GM20431 (cell line): ENCODE data around the gene PALM.

Experiments used
- in situ Hi-C: fragments of 300-500 bp; cut with MseI, MboI; formaldehyde crosslinking; loops from one replicate; pipeline ENCODE4 v1.15.0; 2020; ENCODE audit warnings: low sequenced_read_pairs; ENCODE audit not compliant: unreplicated experiment

The PALM gene

GRCh38 chr19:746208-746819 lies 37.6 kb downstream of the PALM start:
- in situ Hi-C loops, result no loop called here

DNA sequence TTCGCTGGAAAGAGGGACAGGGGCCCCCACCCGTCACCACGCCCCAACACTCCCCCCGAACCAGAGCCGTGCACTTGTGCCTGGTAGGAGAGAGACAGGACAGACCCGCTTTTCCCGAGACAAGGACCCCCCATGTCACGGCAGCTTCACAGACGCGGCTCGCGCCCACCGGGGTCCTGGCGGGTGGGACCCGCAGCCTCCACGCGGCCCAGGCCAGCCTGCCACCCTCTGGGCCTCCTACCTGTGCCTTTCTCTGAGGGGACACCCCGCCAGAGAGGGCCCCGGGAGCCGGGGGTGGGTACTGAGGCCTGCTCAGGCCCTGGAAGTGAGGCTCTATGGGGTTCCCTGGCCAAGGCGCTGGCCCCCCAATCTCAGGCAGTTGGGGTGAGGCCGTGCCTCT lies 38.2 kb downstream of the PALM start:
- in situ Hi-C loops, result no loop called here

- in situ Hi-C loops, result no loop called here
These were observed 38.9 kb downstream of the PALM start for GRCh38 chr19:747432-748273.

DNA sequence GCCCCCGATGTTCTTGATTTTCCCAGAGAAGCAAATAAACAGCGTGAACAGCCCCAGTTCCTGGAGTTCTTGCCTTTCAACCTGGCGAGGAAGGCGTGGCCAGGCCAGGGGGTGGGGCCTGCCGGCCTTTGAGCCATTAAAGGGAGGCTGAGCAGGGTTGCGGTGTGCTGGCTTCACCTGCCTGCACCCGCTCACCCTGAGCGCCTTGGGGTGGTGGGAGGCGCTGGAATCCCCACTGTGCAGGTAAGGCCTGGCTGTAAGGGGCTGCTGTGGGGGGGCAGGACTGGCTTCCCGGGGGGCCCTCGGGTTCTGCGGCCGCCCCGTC lies 39.5 kb downstream of the PALM start:
- in situ Hi-C loops, result no loop called here

- in situ Hi-C loops, result no loop called here
These were observed 41.1 kb downstream of the PALM start for GRCh38 chr19:749811-750210.

GRCh38 chr19:750640-751423 lies 42.1 kb downstream of the PALM start, which contains the start of gene MISP:
Gene MISP (plus strand): TSS chr19:751112. CDS start chr19:756947, 5,835 bp downstream.
- in situ Hi-C loops, result no loop called here

- in situ Hi-C loops, result no loop called here
These were observed 43.0 kb downstream of the PALM start for GRCh38 chr19:751501-752341.

DNA sequence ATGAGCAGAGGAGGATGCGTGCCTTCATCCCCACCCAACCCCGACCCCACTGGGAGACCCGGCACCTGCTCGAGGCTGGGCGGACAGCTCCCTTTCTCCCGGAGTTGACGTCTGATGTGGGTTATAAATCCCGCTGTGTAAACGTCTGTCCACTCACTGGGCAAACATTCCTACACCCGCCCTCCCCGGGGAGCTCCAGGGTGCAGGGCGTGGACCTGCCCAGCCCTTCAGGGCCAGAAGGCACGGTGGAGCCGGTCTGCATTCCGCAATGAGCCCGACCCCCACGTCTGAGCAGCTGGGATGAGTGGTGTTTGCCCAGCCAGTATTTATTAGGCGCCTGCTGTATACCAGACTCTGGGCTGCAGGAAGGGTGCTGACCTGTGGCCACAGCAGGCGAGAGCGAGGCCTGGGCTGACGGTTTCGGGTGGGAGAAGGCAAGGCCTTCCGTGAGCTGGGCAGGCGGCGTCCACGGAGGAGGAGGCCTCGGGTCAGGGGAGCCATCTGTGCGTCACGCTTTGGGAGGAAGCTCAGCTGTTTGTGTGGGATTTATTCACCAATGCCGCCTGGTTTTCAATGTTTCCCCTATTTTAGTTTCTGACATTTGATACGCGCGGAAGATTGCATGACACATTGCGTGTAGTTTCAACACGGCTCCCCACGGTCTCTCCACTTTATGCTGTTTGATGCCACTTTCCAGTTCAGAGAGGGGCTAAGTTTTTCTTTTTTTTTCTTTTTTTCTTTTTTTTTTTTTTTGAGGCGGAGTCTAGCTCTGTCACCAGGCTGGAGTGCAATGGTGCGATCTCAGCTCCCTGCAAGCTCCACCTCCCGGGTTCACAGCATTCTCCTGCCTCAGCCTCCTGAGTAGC lies 44.1 kb downstream of the PALM start:
- in situ Hi-C loops, result no loop called here

DNA sequence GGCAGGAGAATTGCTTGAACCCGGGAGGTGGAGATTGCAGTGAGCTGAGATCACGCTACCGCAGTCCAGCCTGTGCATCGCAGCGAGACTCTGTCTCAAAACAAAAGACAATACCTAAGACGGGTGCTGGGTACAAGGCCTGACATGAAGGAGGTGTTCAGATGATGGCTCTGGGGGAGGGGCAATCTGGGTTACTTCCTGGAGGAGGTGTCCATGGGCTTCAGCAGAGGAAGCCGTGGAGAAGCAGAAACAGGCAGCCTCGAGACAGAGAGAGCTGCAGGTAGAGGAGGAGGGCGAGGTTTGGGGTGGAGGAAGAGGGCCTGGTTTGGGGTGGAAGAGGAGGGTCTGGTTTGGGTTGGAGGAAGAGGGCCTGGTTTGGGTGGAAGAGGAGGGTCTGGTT lies 45.8 kb downstream of the PALM start:
- in situ Hi-C loops, result no loop called here

DNA sequence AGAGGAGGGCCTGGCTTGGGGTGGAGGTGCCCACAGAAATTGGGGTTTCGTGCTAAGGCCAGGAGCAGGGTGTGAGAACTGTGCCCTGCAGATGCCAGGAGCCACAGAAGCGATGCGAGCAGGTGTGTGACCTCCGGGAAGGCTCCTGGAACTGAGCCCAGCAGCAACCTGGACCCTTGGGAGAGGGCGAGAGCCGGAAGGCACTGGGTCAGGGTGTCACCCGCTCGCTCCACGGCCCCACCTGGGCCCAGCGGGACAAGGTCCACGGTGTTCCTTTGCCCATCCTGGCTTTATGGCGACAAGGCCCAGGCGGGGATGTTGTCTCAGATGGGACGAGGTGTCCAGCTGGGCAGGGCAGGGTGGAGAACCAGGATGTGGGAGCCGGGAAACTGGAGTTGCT lies 46.3 kb downstream of the PALM start:
- in situ Hi-C loops, result no loop called here

- in situ Hi-C loops, result no loop called here
These were observed 47.5 kb downstream of the PALM start for GRCh38 chr19:756236-756635.

DNA sequence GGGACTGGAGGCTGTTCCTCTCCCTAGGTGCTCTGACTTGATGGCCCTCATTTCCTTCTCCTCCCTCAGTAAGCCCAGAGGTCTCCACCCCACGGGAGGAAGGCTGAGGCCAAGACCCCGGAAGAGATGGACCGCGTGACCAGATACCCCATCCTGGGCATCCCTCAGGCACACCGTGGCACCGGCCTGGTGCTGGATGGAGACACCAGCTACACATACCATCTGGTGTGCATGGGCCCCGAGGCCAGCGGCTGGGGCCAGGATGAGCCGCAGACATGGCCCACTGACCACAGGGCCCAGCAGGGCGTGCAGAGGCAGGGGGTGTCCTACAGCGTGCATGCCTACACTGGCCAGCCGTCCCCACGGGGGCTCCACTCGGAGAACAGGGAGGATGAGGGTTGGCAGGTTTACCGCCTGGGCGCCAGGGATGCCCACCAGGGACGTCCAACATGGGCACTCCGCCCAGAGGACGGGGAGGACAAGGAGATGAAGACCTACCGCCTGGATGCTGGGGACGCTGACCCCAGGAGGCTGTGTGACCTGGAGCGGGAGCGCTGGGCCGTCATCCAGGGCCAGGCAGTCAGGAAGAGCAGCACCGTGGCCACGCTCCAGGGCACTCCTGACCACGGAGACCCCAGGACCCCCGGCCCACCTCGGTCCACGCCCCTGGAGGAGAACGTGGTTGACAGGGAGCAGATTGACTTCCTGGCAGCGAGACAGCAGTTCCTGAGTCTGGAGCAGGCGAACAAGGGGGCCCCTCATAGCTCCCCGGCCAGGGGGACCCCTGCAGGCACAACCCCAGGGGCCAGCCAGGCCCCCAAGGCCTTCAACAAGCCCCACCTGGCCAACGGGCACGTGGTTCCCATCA lies 48.3 kb downstream of the PALM start:
- in situ Hi-C loops, result no loop called here

DNA sequence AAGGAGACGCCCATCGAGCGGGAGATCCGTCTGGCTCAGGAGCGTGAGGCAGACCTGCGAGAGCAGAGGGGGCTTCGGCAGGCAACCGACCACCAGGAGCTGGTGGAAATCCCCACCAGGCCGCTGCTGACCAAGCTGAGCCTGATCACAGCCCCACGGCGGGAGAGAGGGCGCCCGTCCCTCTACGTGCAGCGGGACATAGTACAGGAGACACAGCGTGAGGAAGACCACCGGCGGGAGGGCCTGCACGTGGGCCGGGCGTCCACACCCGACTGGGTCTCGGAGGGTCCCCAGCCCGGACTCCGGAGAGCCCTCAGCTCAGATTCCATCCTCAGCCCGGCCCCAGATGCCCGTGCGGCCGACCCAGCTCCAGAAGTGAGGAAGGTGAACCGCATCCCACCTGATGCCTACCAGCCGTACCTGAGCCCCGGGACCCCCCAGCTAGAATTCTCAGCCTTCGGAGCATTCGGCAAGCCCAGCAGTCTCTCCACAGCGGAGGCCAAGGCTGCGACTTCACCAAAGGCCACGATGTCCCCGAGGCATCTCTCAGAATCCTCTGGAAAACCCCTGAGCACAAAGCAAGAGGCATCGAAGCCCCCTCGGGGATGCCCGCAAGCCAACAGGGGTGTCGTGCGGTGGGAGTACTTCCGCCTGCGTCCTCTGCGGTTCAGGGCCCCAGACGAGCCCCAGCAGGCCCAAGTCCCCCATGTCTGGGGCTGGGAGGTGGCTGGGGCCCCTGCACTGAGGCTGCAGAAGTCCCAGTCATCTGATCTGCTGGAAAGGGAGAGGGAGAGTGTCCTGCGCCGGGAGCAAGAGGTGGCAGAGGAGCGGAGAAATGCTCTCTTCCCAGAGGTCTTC lies 49.3 kb downstream of the PALM start:
- in situ Hi-C loops, result no loop called here

- in situ Hi-C loops, result no loop called here
These were observed 54.4 kb downstream of the PALM start for GRCh38 chr19:763181-763580.

DNA sequence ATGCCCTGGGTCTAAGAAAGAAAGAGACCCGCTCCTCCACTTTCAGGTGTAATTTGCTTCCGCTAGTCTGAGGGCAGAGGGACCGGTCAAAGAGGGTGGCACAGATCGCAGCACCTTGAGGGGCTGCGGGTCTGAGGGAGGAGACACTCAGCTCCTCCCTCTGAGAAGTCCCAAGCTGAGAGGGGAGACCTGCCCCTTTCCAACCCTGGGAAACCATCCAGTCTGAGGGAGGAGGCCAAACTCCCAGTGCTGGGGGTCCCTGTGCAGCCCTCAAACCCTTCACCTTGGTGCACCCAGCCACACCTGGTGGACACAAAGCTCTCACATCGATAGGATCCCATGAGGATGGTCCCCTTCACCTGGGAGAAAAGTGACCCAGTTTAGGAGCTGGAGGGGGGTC lies 55.1 kb downstream of the PALM start:
- in situ Hi-C loops, result no loop called here

- in situ Hi-C loops, result no loop called here
These were observed 55.6 kb downstream of the PALM start for GRCh38 chr19:764301-764700.

GRCh38 chr19:765179-765738 lies 56.5 kb downstream of the PALM start:
- in situ Hi-C loops, result no loop called here
